NCI-H345 treated with DMSO at 0.1 percent for 48 hours (cell line): ENCODE data around the gene JMJD8.
A peak's percentile ranks its signal among the peaks of the same experiment; 100 is the strongest.

ENCODE experiments used
- DNase-seq: peaks from one replicate; lab custom pipeline; 2025; ENCODE audit not compliant: unreplicated experiment; lab: John Stamatoyannopoulos, UW

JMJD8 gene

GRCh38 chr16:642189-643049, 41.7 kb downstream of the JMJD8 start:
- DNase-seq = no peak

GRCh38 chr16:641326-642188, 42.6 kb downstream of the JMJD8 start, which contains the start of gene MCRIP2:
MCRIP2 (plus strand) TSS chr16:641828; CDS start chr16:641992, 164 bp downstream.
- peak; percentile 40 for DNase-seq

GRCh38 chr16:640614-641013, 43.5 kb downstream of the JMJD8 start:
- DNase-seq = no peak

- no peak for DNase-seq
Observed at GRCh38 chr16:638836-639235, 45.3 kb downstream of the JMJD8 start.

GRCh38 chr16:638034-638543, 46.0 kb downstream of the JMJD8 start:
- no peak for DNase-seq

GRCh38 chr16:637081-638018, 46.8 kb downstream of the JMJD8 start:
- DNase-seq = no peak

- peak; percentile 79 for DNase-seq
Observed at GRCh38 chr16:636206-637080, 47.7 kb downstream of the JMJD8 start, which contains the start of gene METTL26. METTL26 (minus strand) TSS chr16:636305; CDS start chr16:636290, 15 bp downstream.

- no peak for DNase-seq
Observed at GRCh38 chr16:635573-636205, 48.4 kb downstream of the JMJD8 start.

GRCh38 chr16:634996-635395, 49.1 kb downstream of the JMJD8 start:
- no peak for DNase-seq

GRCh38 chr16:634051-634670, 50.0 kb downstream of the JMJD8 start:
- no peak for DNase-seq

GRCh38 chr16:633336-634050, 50.6 kb downstream of the JMJD8 start:
- DNase-seq = no peak

- no peak for DNase-seq
Observed at GRCh38 chr16:632486-633335, 51.4 kb downstream of the JMJD8 start.

- DNase-seq = no peak
Observed at GRCh38 chr16:631808-632358, 52.3 kb downstream of the JMJD8 start.
